ENCODE results near the gene ANO1. TPM values are rescaled to one million over a fixed set of nuclear protein-coding genes. Genes with fewer than 3 reads are reported as not detected.
A peak's percentile ranks its signal among the peaks of the same experiment; 100 is the strongest.

The ANO1 gene
- total RNA-seq, 2 experiments from 2014 or later = not detected

- CTCF ChIA-PET = no interaction called here
- intact Hi-C loops (cut with micrococcal nuclease) = no loop called here
- no peaks in the 10 kb centered on the region for H3K36me3 Mint-ChIP-seq (ENCODE audit: low read depth)
- H3K9me3 Mint-ChIP-seq = no peaks in the 10 kb centered on the region
- peaks cover 13% of the 10 kb centered on the region for H3K27me3 Mint-ChIP-seq (ENCODE audit: low read depth)
- peaks cover 9% of the 10 kb centered on the region for H3K4me1 Mint-ChIP-seq (ENCODE audit: low read depth)
- DNase-seq = no peak
- H3K4me3 Mint-ChIP-seq = no peak overlapping the region
- H3K27ac Mint-ChIP-seq = no peak overlapping the region
Measured at GRCh38 chr11:70107756-70108155, 29.6 kb downstream of the ANO1 start.

DNA sequence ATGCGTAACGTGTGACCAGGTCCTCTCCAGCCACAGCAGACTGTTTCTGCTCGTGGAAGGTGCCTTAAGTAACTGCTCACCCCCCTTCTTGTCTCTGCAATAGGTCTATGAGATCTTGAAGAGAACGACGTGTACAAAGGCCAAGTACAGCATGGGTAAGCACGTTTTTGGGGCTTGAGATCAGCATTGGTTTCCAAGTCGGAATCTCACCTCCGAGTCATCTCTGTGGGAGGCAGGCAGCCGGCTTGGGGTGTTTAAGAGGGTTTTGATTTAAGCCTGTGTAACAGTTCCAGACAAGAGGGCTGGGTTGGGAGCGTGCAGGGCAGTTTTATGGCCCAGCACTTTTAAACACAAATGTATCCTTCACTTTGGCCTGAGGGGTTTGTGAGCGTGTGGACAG is 30.1 kb downstream of the ANO1 start:
- DNase-seq = no peak
- H3K27ac Mint-ChIP-seq = no peak overlapping the region
- no peaks in the 10 kb centered on the region for H3K36me3 Mint-ChIP-seq (ENCODE audit: low read depth)
- H3K4me1 Mint-ChIP-seq (ENCODE audit: low read depth) = peaks cover 9% of the 10 kb centered on the region
- H3K9me3 Mint-ChIP-seq = no peaks in the 10 kb centered on the region
- no peak overlapping the region for H3K4me3 Mint-ChIP-seq
- CTCF ChIA-PET = no interaction called here
- intact Hi-C loops (cut with micrococcal nuclease) = no loop called here
- H3K27me3 Mint-ChIP-seq (ENCODE audit: low read depth) = peaks cover 13% of the 10 kb centered on the region

DNA sequence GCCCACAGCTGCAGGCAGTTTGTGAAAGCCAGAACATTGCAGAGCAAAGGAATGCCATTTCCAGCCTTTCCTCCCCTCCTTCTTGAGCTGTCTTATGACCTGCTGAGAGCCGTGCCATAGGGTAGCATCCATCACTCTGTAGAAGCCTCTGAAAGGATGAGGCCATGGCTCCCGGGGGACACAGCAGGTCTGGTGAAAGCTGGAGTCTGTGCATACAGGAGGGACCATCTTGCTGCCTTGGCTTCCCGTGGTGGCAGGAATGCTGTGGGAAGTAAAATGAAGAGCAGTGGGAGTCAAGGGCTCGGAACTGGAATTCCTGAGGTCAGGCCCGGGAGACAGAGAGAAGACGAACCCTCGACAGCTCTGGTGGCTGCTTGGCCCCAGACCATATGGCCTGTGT is 30.9 kb downstream of the ANO1 start:
- intact Hi-C loops (cut with micrococcal nuclease) = no loop called here
- peaks cover 9% of the 10 kb centered on the region for H3K4me1 Mint-ChIP-seq (ENCODE audit: low read depth)
- CTCF ChIA-PET = no interaction called here

DNA sequence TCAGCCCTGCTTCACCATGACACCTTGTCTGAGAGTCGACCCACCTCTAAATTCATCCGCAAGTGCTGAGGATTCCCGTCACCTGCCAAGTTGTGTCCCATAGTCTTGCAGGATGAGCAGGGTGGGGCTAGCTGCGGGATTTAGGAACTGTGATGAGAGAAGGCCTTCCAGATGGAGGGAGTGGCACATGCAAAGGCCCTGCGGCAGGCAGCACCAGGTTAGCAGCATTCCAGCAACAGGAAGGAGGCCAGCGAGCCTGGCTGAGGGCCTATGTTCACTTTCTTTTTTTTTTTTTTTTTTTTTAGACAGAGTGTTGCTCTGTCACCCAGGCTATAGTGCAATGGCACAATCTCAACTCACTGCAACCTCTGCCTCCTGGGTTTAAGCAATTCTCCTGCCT is 31.8 kb downstream of the ANO1 start:
- intact Hi-C loops (cut with micrococcal nuclease) = no loop called here
- Mint-ChIP-seq H3K4me1 (ENCODE audit: low read depth) (peaks cover 9% of the 10 kb centered on the region), H3K36me3 (ENCODE audit: low read depth) (no peaks in the 10 kb centered on the region), H3K27me3 (ENCODE audit: low read depth) (peaks cover 10% of the 10 kb centered on the region), H3K9me3 (no peaks in the 10 kb centered on the region), H3K4me3 (no peak overlapping the region), H3K27ac (no peak overlapping the region)
- CTCF ChIA-PET = no interaction called here
- DNase-seq = no peak

More for the DNA sequence above, 30.9 kb downstream of the ANO1 start:
- Mint-ChIP-seq H3K9me3 (no peaks in the 10 kb centered on the region), H3K4me3 (no peak overlapping the region), H3K27me3 (ENCODE audit: low read depth) (peaks cover 11% of the 10 kb centered on the region), H3K36me3 (ENCODE audit: low read depth) (no peaks in the 10 kb centered on the region), H3K27ac (no peak overlapping the region)
- no peak for DNase-seq

- CTCF ChIA-PET = no interaction called here
- intact Hi-C loops (cut with micrococcal nuclease) = no loop called here
- no peak for DNase-seq
- Mint-ChIP-seq H3K4me1 (ENCODE audit: low read depth) (peaks cover 9% of the 10 kb centered on the region), H3K9me3 (no peaks in the 10 kb centered on the region), H3K27me3 (ENCODE audit: low read depth) (peaks cover 10% of the 10 kb centered on the region), H3K4me3 (no peak overlapping the region), H3K27ac (no peak overlapping the region), H3K36me3 (ENCODE audit: low read depth) (no peaks in the 10 kb centered on the region)
Measured at GRCh38 chr11:70110538-70111055, 32.5 kb downstream of the ANO1 start.

DNA sequence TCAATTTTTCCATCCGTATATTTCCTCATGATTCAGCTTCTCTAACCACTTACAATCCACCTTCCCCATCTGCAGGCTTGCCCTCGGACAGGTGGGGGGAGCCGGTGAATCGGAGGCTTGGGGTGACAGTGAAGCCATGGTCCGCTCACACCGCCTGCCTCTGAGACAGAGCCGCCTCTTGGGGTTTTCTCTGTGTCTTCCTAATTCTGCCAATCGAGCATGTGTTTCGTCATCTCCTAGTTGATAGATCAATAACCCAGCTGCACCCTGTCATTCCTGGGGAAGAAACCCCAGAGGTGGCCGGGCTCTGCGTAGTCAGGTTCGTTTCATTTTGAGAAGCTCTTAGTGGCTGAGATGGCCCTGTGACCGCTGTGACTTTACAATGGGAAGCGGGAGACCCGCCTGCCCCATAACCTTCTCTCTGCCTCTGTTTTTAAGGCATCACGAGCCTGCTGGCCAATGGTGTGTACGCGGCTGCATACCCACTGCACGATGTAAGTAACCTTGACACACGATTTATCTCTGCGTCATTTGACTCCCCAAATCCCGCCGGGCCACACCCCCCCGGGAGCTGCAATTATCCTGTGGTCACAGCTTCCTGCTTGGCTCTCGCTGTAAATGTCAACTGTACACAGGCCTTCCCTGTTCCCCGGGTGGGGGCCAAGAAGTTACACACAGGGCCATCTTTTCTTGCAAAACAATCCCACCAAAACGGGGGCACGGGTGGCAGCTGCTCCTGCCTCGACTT is 33.3 kb downstream of the ANO1 start:
- no peaks in the 10 kb centered on the region for H3K9me3 Mint-ChIP-seq
- no peak overlapping the region for H3K4me3 Mint-ChIP-seq
- H3K27ac Mint-ChIP-seq = no peak overlapping the region
- peaks cover 9% of the 10 kb centered on the region for H3K4me1 Mint-ChIP-seq (ENCODE audit: low read depth)
- peaks cover 10% of the 10 kb centered on the region for H3K27me3 Mint-ChIP-seq (ENCODE audit: low read depth)
- DNase-seq = peak; percentile 12
- CTCF ChIA-PET = interaction anchor here (0.6 kb wide), 1 partner anchor 40 kb away, joined by 4 read pairs; no protein-coding TSS in a partner anchor
- H3K36me3 Mint-ChIP-seq (ENCODE audit: low read depth) = no peaks in the 10 kb centered on the region
- intact Hi-C loops (cut with micrococcal nuclease) = no loop called here

DNA sequence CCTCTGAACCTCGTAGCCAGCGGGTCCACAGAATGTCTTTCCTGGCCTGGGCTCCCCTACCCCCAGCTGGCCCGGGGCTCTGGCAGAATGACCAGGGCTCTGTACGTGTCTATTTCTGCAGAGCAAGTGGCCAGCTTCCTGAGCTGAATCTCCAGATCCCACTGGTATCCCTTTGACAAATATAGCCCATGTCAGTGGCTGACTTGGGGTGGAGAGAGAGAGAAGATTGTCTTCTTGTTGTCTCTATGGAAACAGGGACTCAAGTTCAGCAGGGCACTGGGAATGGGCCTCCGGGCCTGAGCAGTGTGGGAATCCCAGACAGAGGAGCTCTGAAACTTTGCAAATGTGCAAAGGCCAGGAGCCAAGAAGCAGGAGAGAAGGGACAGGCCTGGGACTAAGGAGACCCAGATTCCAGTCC is 33.9 kb downstream of the ANO1 start:
- CTCF ChIA-PET = no interaction called here
- Mint-ChIP-seq H3K36me3 (ENCODE audit: low read depth) (no peaks in the 10 kb centered on the region), H3K4me1 (ENCODE audit: low read depth) (peaks cover 9% of the 10 kb centered on the region), H3K4me3 (no peak overlapping the region), H3K27ac (no peak overlapping the region), H3K27me3 (ENCODE audit: low read depth) (peaks cover 12% of the 10 kb centered on the region), H3K9me3 (no peaks in the 10 kb centered on the region)
- DNase-seq = no peak
- intact Hi-C loops (cut with micrococcal nuclease) = no loop called here

DNA sequence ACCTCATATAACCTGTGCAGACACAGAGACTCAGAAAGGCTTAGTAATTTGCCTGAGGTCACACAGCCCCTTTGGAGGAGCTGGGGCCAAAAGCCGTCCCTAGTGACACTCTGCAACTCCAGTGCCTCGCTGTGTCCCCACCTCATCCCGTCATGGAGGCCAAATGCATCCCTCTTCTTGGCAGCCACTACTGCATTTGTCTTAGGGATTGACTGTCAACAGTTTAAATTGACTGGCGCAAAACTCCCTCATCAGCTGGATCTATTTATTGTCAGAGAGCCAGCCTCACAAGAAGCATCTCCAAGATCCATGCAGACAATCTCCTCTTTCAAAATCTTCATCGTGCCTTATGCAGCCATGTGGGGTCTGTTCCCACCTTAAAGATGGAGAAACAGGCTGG is 35.7 kb downstream of the ANO1 start:
- Mint-ChIP-seq H3K27me3 (ENCODE audit: low read depth) (peaks cover 18% of the 10 kb centered on the region), H3K27ac (no peak overlapping the region), H3K4me1 (ENCODE audit: low read depth) (peaks cover 9% of the 10 kb centered on the region), H3K36me3 (ENCODE audit: low read depth) (no peaks in the 10 kb centered on the region), H3K9me3 (no peaks in the 10 kb centered on the region), H3K4me3 (no peak overlapping the region)
- CTCF ChIA-PET = no interaction called here
- intact Hi-C loops (cut with micrococcal nuclease) = no loop called here
- no peak for DNase-seq

- Mint-ChIP-seq H3K9me3 (no peaks in the 10 kb centered on the region), H3K4me3 (no peak overlapping the region), H3K36me3 (ENCODE audit: low read depth) (no peaks in the 10 kb centered on the region), H3K4me1 (ENCODE audit: low read depth) (peaks cover 9% of the 10 kb centered on the region), H3K27me3 (ENCODE audit: low read depth) (peaks cover 20% of the 10 kb centered on the region), H3K27ac (no peak overlapping the region)
- intact Hi-C loops (cut with micrococcal nuclease) = no loop called here
- CTCF ChIA-PET = no interaction called here
- DNase-seq = no peak
Measured at GRCh38 chr11:70115778-70116177, 37.7 kb downstream of the ANO1 start.

DNA sequence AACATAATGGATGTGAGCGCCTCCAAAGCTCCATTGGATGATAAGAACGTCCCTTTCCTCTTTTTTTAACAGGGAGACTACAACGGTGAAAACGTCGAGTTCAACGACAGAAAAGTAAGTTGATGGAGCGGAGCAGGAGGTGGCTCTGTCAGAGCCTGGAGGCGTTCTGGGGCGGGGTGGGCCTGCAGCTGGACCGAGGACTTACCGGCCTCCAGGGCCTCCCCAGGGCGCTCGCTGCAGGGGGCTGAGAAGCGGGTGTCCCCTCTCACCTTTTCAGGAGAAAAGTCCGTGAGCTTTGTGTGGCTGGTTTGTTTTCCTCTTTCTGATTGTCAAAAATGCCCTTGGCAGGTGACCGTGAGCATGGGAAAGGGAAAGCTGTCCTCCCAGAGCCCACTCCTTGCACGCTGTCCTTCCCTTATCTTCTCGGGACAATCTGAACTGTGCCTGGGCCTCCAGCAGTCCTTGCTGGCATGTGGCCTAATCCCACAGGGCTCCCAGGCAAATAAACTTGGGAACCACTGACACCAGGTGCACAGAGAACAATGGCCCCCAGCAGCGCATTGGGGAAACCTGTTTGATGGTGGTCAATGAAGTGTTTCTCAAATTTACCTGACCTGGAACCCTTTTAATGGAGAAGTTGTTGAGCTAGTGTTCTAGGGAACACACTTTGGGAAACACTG is 38.4 kb downstream of the ANO1 start:
- CTCF ChIA-PET = no interaction called here

GRCh38 chr11:70117567-70118145 is 39.5 kb downstream of the ANO1 start:
- no peak for DNase-seq
- intact Hi-C loops (cut with micrococcal nuclease) = no loop called here
- CTCF ChIA-PET = no interaction called here
- no peaks in the 10 kb centered on the region for H3K9me3 Mint-ChIP-seq
- no peaks in the 10 kb centered on the region for H3K4me1 Mint-ChIP-seq (ENCODE audit: low read depth)
- no peak overlapping the region for H3K27ac Mint-ChIP-seq
- peaks cover 13% of the 10 kb centered on the region for H3K27me3 Mint-ChIP-seq (ENCODE audit: low read depth)
- no peaks in the 10 kb centered on the region for H3K36me3 Mint-ChIP-seq (ENCODE audit: low read depth)
- no peak overlapping the region for H3K4me3 Mint-ChIP-seq

More for the DNA sequence above, 38.4 kb downstream of the ANO1 start:
- Mint-ChIP-seq H3K9me3 (no peaks in the 10 kb centered on the region), H3K4me3 (no peak overlapping the region), H3K27ac (no peak overlapping the region), H3K27me3 (ENCODE audit: low read depth) (peaks cover 16% of the 10 kb centered on the region), H3K36me3 (ENCODE audit: low read depth) (no peaks in the 10 kb centered on the region), H3K4me1 (ENCODE audit: low read depth) (peaks cover 5% of the 10 kb centered on the region)
- DNase-seq = no peak
- intact Hi-C loops (cut with micrococcal nuclease) = no loop called here

- intact Hi-C loops (cut with micrococcal nuclease) = no loop called here
- Mint-ChIP-seq H3K27me3 (ENCODE audit: low read depth) (peaks cover 13% of the 10 kb centered on the region), H3K4me1 (ENCODE audit: low read depth) (no peaks in the 10 kb centered on the region), H3K4me3 (no peak overlapping the region), H3K9me3 (no peaks in the 10 kb centered on the region), H3K36me3 (ENCODE audit: low read depth) (no peaks in the 10 kb centered on the region), H3K27ac (no peak overlapping the region)
- CTCF ChIA-PET = no interaction called here
- no peak for DNase-seq
Measured at GRCh38 chr11:70118642-70119041, 40.5 kb downstream of the ANO1 start.

GRCh38 chr11:70119502-70119901 is 41.4 kb downstream of the ANO1 start:
- Mint-ChIP-seq H3K27me3 (ENCODE audit: low read depth) (peaks cover 13% of the 10 kb centered on the region), H3K27ac (no peak overlapping the region), H3K4me1 (ENCODE audit: low read depth) (no peaks in the 10 kb centered on the region), H3K36me3 (ENCODE audit: low read depth) (no peaks in the 10 kb centered on the region), H3K4me3 (no peak overlapping the region), H3K9me3 (no peaks in the 10 kb centered on the region)
- intact Hi-C loops (cut with micrococcal nuclease) = no loop called here
- no peak for DNase-seq
- CTCF ChIA-PET = no interaction called here

Measured in activated naive CD4-positive, alpha-beta T cell treated with anti-CD3 and anti-CD28 coated beads for 36 hours (primary cell).